Thymus (tissue), 11 donors: ENCODE data around the gene CT55. TPM values are rescaled to one million over a fixed set of nuclear protein-coding genes. Genes with fewer than 3 reads are reported as not detected.
A peak's percentile ranks its signal among the peaks of the same experiment; 100 is the strongest.
"Not testable (repeated sequence)": the region's sequence is repeated elsewhere in the genome, so short reads cannot be mapped to it uniquely, and the experiment has no call there.

Experiments
- DNase-seq, 9 donors: peaks; one replicate each; pipeline ENCODE4 v3.0.0-alpha.2; 2013; ENCODE audit warnings: low spot score in 9 of 9, low read depth in 6 of 9, missing footprints in 1 of 9
- H3K27ac ChIP-seq, 2 donors: one replicate each; pipeline ENCODE4 v1.5.1; 2013; ENCODE audit warnings: control low read depth in 1 of 2, low read depth in 1 of 2, low read length in 1 of 2, mild to moderate bottlenecking in 1 of 2, moderate library complexity in 1 of 2
- H3K27me3 ChIP-seq, 2 donors: one replicate each; pipeline ENCODE4 v1.5.1; 2013; ENCODE audit warnings: low read length in 1 of 2; ENCODE audit not compliant: control insufficient read depth in 2 of 2, insufficient read depth in 1 of 2
- H3K36me3 ChIP-seq, 2 donors: one replicate each; pipeline ENCODE4 v1.5.1; 2013; ENCODE audit warnings: low read length in 1 of 2, mild to moderate bottlenecking in 1 of 2, moderate library complexity in 1 of 2; ENCODE audit not compliant: control insufficient read depth in 2 of 2, insufficient read depth in 2 of 2
- H3K4me1 ChIP-seq, 2 donors: one replicate each; pipeline ENCODE4 v1.5.1; 2013; ENCODE audit warnings: low read length in 2 of 2; ENCODE audit not compliant: control insufficient read depth in 2 of 2, insufficient read depth in 2 of 2
- H3K4me3 ChIP-seq, 2 donors: one replicate each; pipeline ENCODE4 v1.5.1; 2013; ENCODE audit warnings: low read length in 2 of 2, control low read depth in 1 of 2, mild to moderate bottlenecking in 1 of 2
- H3K9me3 ChIP-seq, 2 donors: one replicate each; pipeline ENCODE4 v1.5.1; 2013; ENCODE audit warnings: low read length in 1 of 2, mild to moderate bottlenecking in 1 of 2; ENCODE audit not compliant: control insufficient read depth in 2 of 2, insufficient read depth in 1 of 2
- WGBS: extraction: QIAGEN DNeasy Blood & Tissue Kit; methylation state at CpG from one replicate; pipeline ENCODE4 v1.1.7; 2013; 5-methylcytosine and 5-hydroxymethylcytosine counted together
- polyA plus RNA-seq: library from polyadenylated mRNA; stranded (reverse); fragments of 200-250 nt; gene quantifications from one replicate; pipeline ENCODE4 v1.2.3, GENCODE V29; 2013
- total RNA-seq: library from RNA; stranded (reverse); fragments of 120-200 nt; gene quantifications from one replicate; pipeline ENCODE4 v1.2.4, GENCODE V29; 2013
- donor health status: healthy.

The CT55 gene
- total and polyA plus RNA-seq, 2 donors, result 0.07 TPM; not detected in 1

- Histone ChIP-seq H3K9me3 (no peaks in the 10 kb centered on the region), H3K36me3 (no peaks in the 10 kb centered on the region), H3K27ac (no peak overlapping the region), H3K4me3 (no peak overlapping the region), H3K27me3 (no peaks in the 10 kb centered on the region), H3K4me1 (no peaks in the 10 kb centered on the region)
- WGBS, result 96% methylated on average over 10 of the region's 10 CpGs
- no peak for DNase-seq
These were observed 730 bp downstream of the CT55 start for GRCh38 chrX:135170468-135170867.

- not testable (repeated sequence) for H3K4me1 ChIP-seq, H3K9me3 ChIP-seq, DNase-seq, H3K36me3 ChIP-seq, H3K27me3 ChIP-seq, H3K27ac ChIP-seq, H3K4me3 ChIP-seq
- 97% methylated on average over 3 of the region's 3 CpGs for WGBS
These were observed 1.7 kb downstream of the CT55 start for GRCh38 chrX:135169534-135169933.

- no peaks in the 10 kb centered on the region for H3K36me3 ChIP-seq
- H3K4me1 ChIP-seq, result no peaks in the 10 kb centered on the region
- DNase-seq, result no peak
- H3K27me3 ChIP-seq, result no peaks in the 10 kb centered on the region
- H3K4me3 ChIP-seq, result no peak overlapping the region
- WGBS, result 37% methylated on average over 3 of the region's 3 CpGs
- H3K9me3 ChIP-seq, result no peaks in the 10 kb centered on the region
- H3K27ac ChIP-seq, result no peak overlapping the region
These were observed 2.7 kb downstream of the CT55 start for GRCh38 chrX:135168486-135168885.

GRCh38 chrX:135154688-135155087, 16.5 kb downstream of the CT55 start:
- H3K36me3 ChIP-seq, H3K4me1 ChIP-seq, H3K27me3 ChIP-seq, H3K9me3 ChIP-seq, H3K4me3 ChIP-seq, DNase-seq, H3K27ac ChIP-seq: not testable (repeated sequence)
- no CpG with 5 or more reads among the region's 3 CpGs for WGBS

GRCh38 chrX:135126145-135126544, 45.1 kb downstream of the CT55 start:
- no CpG with 5 or more reads among the region's 6 CpGs for WGBS
- not testable (repeated sequence) for H3K36me3 ChIP-seq, DNase-seq, H3K27ac ChIP-seq, H3K4me3 ChIP-seq, H3K27me3 ChIP-seq, H3K9me3 ChIP-seq, H3K4me1 ChIP-seq

GRCh38 chrX:135120056-135120576, 51.1 kb downstream of the CT55 start, which contains the start of gene ETDB:
TSS of gene ETDB (minus strand) at chrX:135120526. CDS start at chrX:135119261, 1,265 bp downstream.
- H3K4me3 ChIP-seq, H3K27ac ChIP-seq, H3K4me1 ChIP-seq, H3K9me3 ChIP-seq, H3K36me3 ChIP-seq, H3K27me3 ChIP-seq, DNase-seq: not testable (repeated sequence)
- WGBS, result no CpG with 5 or more reads among the region's 1 CpG

GRCh38 chrX:135116064-135116463, 55.1 kb downstream of the CT55 start:
- H3K27ac ChIP-seq, H3K27me3 ChIP-seq, H3K9me3 ChIP-seq, H3K4me3 ChIP-seq, DNase-seq, H3K36me3 ChIP-seq, H3K4me1 ChIP-seq: not testable (repeated sequence)
- WGBS, result no CpG with 5 or more reads among the region's 2 CpGs

- WGBS, result 83% methylated on average over 2 of the region's 2 CpGs
- no peaks in the 10 kb centered on the region for H3K9me3 ChIP-seq
- no peak overlapping the region for H3K4me3 ChIP-seq
- DNase-seq, result peak in 2 of 9 donors; percentile 14 to 24
- no peaks in the 10 kb centered on the region for H3K36me3 ChIP-seq
- H3K4me1 ChIP-seq, result no peaks in the 10 kb centered on the region
- H3K27ac ChIP-seq, result no peak overlapping the region
- no peaks in the 10 kb centered on the region for H3K27me3 ChIP-seq
These were observed 56.8 kb downstream of the CT55 start for GRCh38 chrX:135114392-135114791.

- Histone ChIP-seq H3K4me1 (no peaks in the 10 kb centered on the region), H3K27ac (no peak overlapping the region), H3K9me3 (no peaks in the 10 kb centered on the region), H3K27me3 (no peaks in the 10 kb centered on the region), H3K4me3 (no peak overlapping the region), H3K36me3 (no peaks in the 10 kb centered on the region)
- 100% methylated on average over 1 of the region's 1 CpG for WGBS
- DNase-seq, result no peak
These were observed 58.5 kb downstream of the CT55 start for GRCh38 chrX:135112743-135113142.
